Neural progenitor cell (in vitro differentiated cells): ENCODE results near the gene TSPAN1. TPM values are rescaled to one million over a fixed set of nuclear protein-coding genes. Genes with fewer than 3 reads are reported as not detected.

ENCODE experiments used
- DNase-seq: peaks from one replicate; pipeline ENCODE4 v3.0.0-alpha.2; 2016; ENCODE audit warnings: low spot score
- H2AFZ ChIP-seq: fragments of 200-600 bp; sonication (generic); replicated peaks from 2 replicates; pipeline ENCODE4 v1.6.1; 2016; ENCODE audit warnings: antibody characterized with exemption
- H3F3A ChIP-seq: fragments of 200-600 bp; sonication (generic); 2 replicates; pipeline ENCODE4 v1.6.1; 2016; ENCODE audit warnings: antibody characterized with exemption, low read depth
- H3K27ac ChIP-seq: fragments of 200-600 bp; sonication (generic); 2 replicates; pipeline ENCODE4 v1.5.1; 2016; ENCODE audit warnings: mild to moderate bottlenecking
- H3K27me3 ChIP-seq: fragments of 200-600 bp; sonication (generic); 2 replicates; pipeline ENCODE4 v1.6.1; 2016; ENCODE audit warnings: mild to moderate bottlenecking, moderate library complexity
- H3K36me3 ChIP-seq: fragments of 200-600 bp; sonication (generic); 2 replicates; pipeline ENCODE4 v1.5.1; 2016
- H3K4me1 ChIP-seq: fragments of 200-600 bp; sonication (generic); 2 replicates; pipeline ENCODE4 v1.6.1; 2016; ENCODE audit warnings: mixed run types
- H3K4me2 ChIP-seq: fragments of 200-600 bp; sonication (generic); 2 replicates; pipeline ENCODE4 v1.6.1; 2016
- H3K4me3 ChIP-seq: fragments of 200-600 bp; sonication (generic); 2 replicates; pipeline ENCODE4 v1.5.1; 2016
- H3K79me2 ChIP-seq: fragments of 200-600 bp; sonication (generic); 2 replicates; pipeline ENCODE4 v1.6.1; 2016; ENCODE audit warnings: low read depth
- H3K9ac ChIP-seq: fragments of 200-600 bp; sonication (generic); 2 replicates; pipeline ENCODE4 v1.6.1; 2016
- H3K9me3 ChIP-seq: fragments of 200-600 bp; sonication (generic); 2 replicates; pipeline ENCODE4 v1.5.1; 2016; ENCODE audit warnings: low read depth
- H4K20me1 ChIP-seq: fragments of 200-600 bp; sonication (generic); 2 replicates; pipeline ENCODE4 v1.6.1; 2016; ENCODE audit warnings: low read depth
- H3K27ac Mint-ChIP-seq: 3 replicates; pipeline ENCODE4 v1.8.0; 2021; ENCODE audit warnings: mixed read lengths
- H3K27me3 Mint-ChIP-seq: 2 replicates; pipeline ENCODE4 v1.8.0; 2022; ENCODE audit warnings: low read depth, mild to moderate bottlenecking, inconsistent platforms, moderate library complexity, mixed read lengths; ENCODE audit not compliant: insufficient read depth
- H3K36me3 Mint-ChIP-seq: 3 replicates; pipeline ENCODE4 v1.8.0; 2021; ENCODE audit warnings: mixed read lengths
- H3K4me1 Mint-ChIP-seq: 3 replicates; pipeline ENCODE4 v1.8.0; 2021; ENCODE audit warnings: mixed read lengths
- H3K4me3 Mint-ChIP-seq: 3 replicates; pipeline ENCODE4 v1.8.0; 2021; ENCODE audit warnings: mild to moderate bottlenecking, moderate library complexity, mixed read lengths
- H3K9me3 Mint-ChIP-seq: 3 replicates; pipeline ENCODE4 v1.8.0; 2020; ENCODE audit warnings: mixed read lengths
- EZH2 ChIP-seq: fragments of 200-600 bp; sonication (generic); IDR thresholded peaks from 2 replicates; pipeline ENCODE4 v1.6.1; 2017; ENCODE audit warnings: antibody characterized with exemption, mild to moderate bottlenecking, moderate library complexity
- EZH2phosphoT487 ChIP-seq: fragments of 200-600 bp; sonication (generic); IDR thresholded peaks from 2 replicates; pipeline ENCODE4 v1.6.1; 2017; ENCODE audit warnings: antibody characterized with exemption
- total RNA-seq: library from RNA; depleted of rRNA; stranded (reverse); fragments of >200 nt; gene quantifications from 2 replicates; pipeline ENCODE4 v1.2.3, GENCODE V29; 2015; ENCODE audit warnings: low replicate concordance
- TF ChIP-seq, protein P1 (sequence below): fragments of 200-600 bp; sonication (generic); IDR thresholded peaks from 2 replicates; pipeline ENCODE4 v1.5.1; 2017; ENCODE audit warnings: antibody characterized with exemption, mild to moderate bottlenecking

The TSPAN1 gene
- total RNA-seq, 1 donor from 2014 or later, result not detected

- no peak for DNase-seq
- H3K4me1 Mint-ChIP-seq, result no peaks in the 10 kb centered on the region
- Histone ChIP-seq H2AFZ (no peak overlapping the region), H3K27ac (no peak overlapping the region), H3K79me2 (no peaks in the 10 kb centered on the region), H3K27me3 (no peaks in the 10 kb centered on the region), H3K4me3 (no peak overlapping the region), H3F3A (no peaks in the 10 kb centered on the region), H3K4me2 (no peak overlapping the region), H3K36me3 (no peaks in the 10 kb centered on the region), H4K20me1 (no peaks in the 10 kb centered on the region), H3K9me3 (no peaks in the 10 kb centered on the region), H3K4me1 (no peaks in the 10 kb centered on the region), H3K9ac (no peak overlapping the region)
- H3K9me3 Mint-ChIP-seq, result no peaks in the 10 kb centered on the region
- H3K27ac Mint-ChIP-seq, result no peak overlapping the region
- no peak overlapping the region for H3K4me3 Mint-ChIP-seq
- peaks cover 7% of the 10 kb centered on the region for H3K27me3 Mint-ChIP-seq
- TF ChIP-seq EZH2phosphoT487 (no peak), EZH2 (no peak)
- TF ChIP-seq, protein P1, sequence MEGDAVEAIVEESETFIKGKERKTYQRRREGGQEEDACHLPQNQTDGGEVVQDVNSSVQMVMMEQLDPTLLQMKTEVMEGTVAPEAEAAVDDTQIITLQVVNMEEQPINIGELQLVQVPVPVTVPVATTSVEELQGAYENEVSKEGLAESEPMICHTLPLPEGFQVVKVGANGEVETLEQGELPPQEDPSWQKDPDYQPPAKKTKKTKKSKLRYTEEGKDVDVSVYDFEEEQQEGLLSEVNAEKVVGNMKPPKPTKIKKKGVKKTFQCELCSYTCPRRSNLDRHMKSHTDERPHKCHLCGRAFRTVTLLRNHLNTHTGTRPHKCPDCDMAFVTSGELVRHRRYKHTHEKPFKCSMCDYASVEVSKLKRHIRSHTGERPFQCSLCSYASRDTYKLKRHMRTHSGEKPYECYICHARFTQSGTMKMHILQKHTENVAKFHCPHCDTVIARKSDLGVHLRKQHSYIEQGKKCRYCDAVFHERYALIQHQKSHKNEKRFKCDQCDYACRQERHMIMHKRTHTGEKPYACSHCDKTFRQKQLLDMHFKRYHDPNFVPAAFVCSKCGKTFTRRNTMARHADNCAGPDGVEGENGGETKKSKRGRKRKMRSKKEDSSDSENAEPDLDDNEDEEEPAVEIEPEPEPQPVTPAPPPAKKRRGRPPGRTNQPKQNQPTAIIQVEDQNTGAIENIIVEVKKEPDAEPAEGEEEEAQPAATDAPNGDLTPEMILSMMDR, result no peak
- peaks cover 14% of the 10 kb centered on the region for H3K36me3 Mint-ChIP-seq
These were observed 12.4 kb downstream of the TSPAN1 start for GRCh38 chr1:46187106-46187869.

GRCh38 chr1:46188295-46189030 is 13.6 kb downstream of the TSPAN1 start:
- Mint-ChIP-seq H3K27ac (peak overlapping the region; percentile 54), H3K36me3 (peaks cover 24% of the 10 kb centered on the region), H3K4me1 (no peaks in the 10 kb centered on the region), H3K27me3 (peaks cover 9% of the 10 kb centered on the region), H3K4me3 (no peak overlapping the region), H3K9me3 (no peaks in the 10 kb centered on the region)
- no peak overlapping the region for H2AFZ ChIP-seq
- H3K9me3 ChIP-seq, result no peaks in the 10 kb centered on the region
- H3K79me2 ChIP-seq, result no peaks in the 10 kb centered on the region
- no peak for DNase-seq
- no peaks in the 10 kb centered on the region for H3K36me3 ChIP-seq
- no peaks in the 10 kb centered on the region for H3F3A ChIP-seq
- H3K27me3 ChIP-seq, result no peaks in the 10 kb centered on the region
- no peaks in the 10 kb centered on the region for H4K20me1 ChIP-seq
- H3K27ac ChIP-seq, result no peak overlapping the region
- H3K4me1 ChIP-seq, result no peaks in the 10 kb centered on the region
- TF ChIP-seq EZH2 (no peak), EZH2phosphoT487 (no peak)
- TF ChIP-seq, protein P1, result peak; percentile 18
- no peak overlapping the region for H3K4me2 ChIP-seq
- H3K9ac ChIP-seq, result no peak overlapping the region
- H3K4me3 ChIP-seq, result no peak overlapping the region

DNA sequence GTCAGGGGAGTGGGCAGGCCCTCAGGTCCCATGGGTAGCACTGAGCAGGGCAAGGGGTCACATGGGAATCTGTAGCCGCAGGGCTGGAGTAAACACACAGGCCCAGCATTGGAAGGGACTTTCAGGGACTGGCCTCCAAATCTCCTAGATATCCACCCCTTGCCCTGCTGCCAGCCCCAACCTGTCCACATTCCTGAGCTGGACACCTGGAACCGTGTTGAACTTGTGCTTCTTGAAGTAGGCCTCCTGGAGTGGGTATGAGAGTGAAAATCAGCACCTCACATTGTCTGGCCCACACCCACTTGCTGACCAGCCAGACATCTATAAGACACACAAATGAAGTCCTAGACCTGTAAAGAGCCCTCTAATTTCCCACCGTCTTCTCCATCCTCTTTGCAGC is 15.7 kb downstream of the TSPAN1 start:
- Histone ChIP-seq H3K79me2 (no peaks in the 10 kb centered on the region), H2AFZ (no peak overlapping the region), H4K20me1 (no peaks in the 10 kb centered on the region), H3K4me3 (no peak overlapping the region), H3F3A (no peaks in the 10 kb centered on the region), H3K4me2 (no peak overlapping the region), H3K27ac (no peak overlapping the region), H3K27me3 (no peaks in the 10 kb centered on the region), H3K9me3 (no peaks in the 10 kb centered on the region), H3K9ac (no peak overlapping the region), H3K4me1 (no peaks in the 10 kb centered on the region), H3K36me3 (no peaks in the 10 kb centered on the region)
- peaks cover 2% of the 10 kb centered on the region for H3K4me1 Mint-ChIP-seq
- TF ChIP-seq EZH2phosphoT487, result no peak
- TF ChIP-seq EZH2, result no peak
- TF ChIP-seq, protein P1, result no peak
- no peak for DNase-seq
- H3K9me3 Mint-ChIP-seq, result no peaks in the 10 kb centered on the region
- peaks cover 25% of the 10 kb centered on the region for H3K36me3 Mint-ChIP-seq
- peaks cover 3% of the 10 kb centered on the region for H3K27me3 Mint-ChIP-seq
- no peak overlapping the region for H3K4me3 Mint-ChIP-seq
- no peak overlapping the region for H3K27ac Mint-ChIP-seq
